Large intestine (tissue), 3 donors: ENCODE measurements around the gene SSBP1. TPM values are rescaled to one million over a fixed set of nuclear protein-coding genes. Genes with fewer than 3 reads are reported as not detected.
A peak's percentile ranks its signal among the peaks of the same experiment; 100 is the strongest.
"Not testable (repeated sequence)": the region's sequence is repeated elsewhere in the genome, so short reads cannot be mapped to it uniquely, and the experiment has no call there.

ENCODE experiments used
- DNase-seq, 2 donors: peaks; one replicate each; pipeline versions ENCODE4 v3.0.0 to v3.0.0-alpha.2; 2013
- H3K27ac ChIP-seq: one replicate; pipeline ENCODE4 v1.5.1; 2013; ENCODE audit warnings: low read length
- H3K27me3 ChIP-seq: 2 replicates; pipeline ENCODE4 v1.6.1; 2013; ENCODE audit warnings: low read length; ENCODE audit not compliant: control insufficient read depth, insufficient read depth
- H3K36me3 ChIP-seq: 2 replicates; pipeline ENCODE4 v1.6.1; 2013; ENCODE audit warnings: low read length; ENCODE audit not compliant: control insufficient read depth, insufficient read depth
- H3K4me1 ChIP-seq: one replicate; pipeline ENCODE4 v1.6.1; 2013; ENCODE audit warnings: low read length; ENCODE audit not compliant: control insufficient read depth, insufficient read depth
- H3K4me3 ChIP-seq: one replicate; pipeline ENCODE4 v1.5.1; 2013; ENCODE audit warnings: low read length
- H3K9me3 ChIP-seq: one replicate; pipeline ENCODE4 v1.6.1; 2013; ENCODE audit warnings: mild to moderate bottlenecking, low read depth, low read length, moderate library complexity; ENCODE audit not compliant: control insufficient read depth
- WGBS: methylation state at CpG from one replicate; pipeline ENCODE4 v1.1.5; 2013; ENCODE audit warnings: low lambda C conversion rate; ENCODE audit not compliant: insufficient coverage; 5-methylcytosine and 5-hydroxymethylcytosine counted together
- polyA plus RNA-seq: library from polyadenylated mRNA; unstranded; fragments of 120-200 nt; gene quantifications from one replicate; pipeline ENCODE4 v1.2.1, GENCODE V29; 2013

The SSBP1 gene
- polyA plus RNA-seq, 1 donor = 134 TPM

DNA sequence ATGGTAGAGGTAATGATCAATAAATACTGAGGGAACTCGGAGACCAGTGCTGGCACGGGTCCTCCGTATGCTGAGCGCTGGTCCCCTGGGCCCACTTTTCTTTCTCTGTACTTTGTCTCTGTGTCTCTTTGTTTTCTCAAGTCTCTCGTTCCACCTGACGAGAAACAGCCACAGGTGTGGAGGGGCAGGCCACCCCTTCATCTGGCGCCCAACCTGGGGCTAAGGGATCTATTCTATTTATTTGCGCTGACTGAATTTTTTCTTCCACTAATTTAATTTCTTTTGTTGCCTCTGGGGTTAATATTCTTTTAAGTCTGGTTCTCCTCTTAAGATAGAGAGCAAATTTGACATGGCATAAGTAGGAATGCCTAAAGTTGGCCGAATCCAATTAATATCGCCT, 13.7 kb downstream of the SSBP1 start:
- H3K27me3 ChIP-seq, DNase-seq, H3K4me3 ChIP-seq, H3K4me1 ChIP-seq, H3K27ac ChIP-seq: not testable (repeated sequence)
- Histone ChIP-seq H3K9me3 (peaks cover 14% of the 10 kb centered on the region), H3K36me3 (peaks cover 84% of the 10 kb centered on the region)
- WGBS = 94% methylated on average over 5 of the region's 10 CpGs

DNA sequence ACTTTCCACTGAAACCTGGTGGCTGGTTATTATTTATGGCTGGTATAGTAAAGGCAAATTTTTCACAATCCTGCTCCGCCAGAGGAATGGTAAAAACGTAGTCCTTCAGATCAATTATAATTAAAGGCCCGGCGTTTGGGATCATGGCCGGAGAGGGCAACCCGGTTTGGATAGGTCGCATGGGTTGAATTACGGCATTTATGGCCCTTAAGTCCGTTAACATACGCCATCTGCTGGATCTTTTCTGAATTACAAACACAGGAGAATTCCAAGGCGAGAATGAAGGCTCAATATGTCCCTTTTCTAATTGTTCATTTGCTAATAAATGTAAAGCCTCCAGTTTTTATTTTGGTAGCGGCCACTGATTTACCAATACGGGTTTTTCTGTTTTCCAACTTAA, 14.5 kb downstream of the SSBP1 start:
- Histone ChIP-seq H3K36me3 (peaks cover 90% of the 10 kb centered on the region), H3K9me3 (peaks cover 14% of the 10 kb centered on the region), H3K27ac (no peak overlapping the region), H3K4me3 (no peak overlapping the region), H3K4me1 (no peaks in the 10 kb centered on the region), H3K27me3 (no peaks in the 10 kb centered on the region)
- 100% methylated on average over 1 of the region's 13 CpGs for WGBS
- no peak for DNase-seq

DNA sequence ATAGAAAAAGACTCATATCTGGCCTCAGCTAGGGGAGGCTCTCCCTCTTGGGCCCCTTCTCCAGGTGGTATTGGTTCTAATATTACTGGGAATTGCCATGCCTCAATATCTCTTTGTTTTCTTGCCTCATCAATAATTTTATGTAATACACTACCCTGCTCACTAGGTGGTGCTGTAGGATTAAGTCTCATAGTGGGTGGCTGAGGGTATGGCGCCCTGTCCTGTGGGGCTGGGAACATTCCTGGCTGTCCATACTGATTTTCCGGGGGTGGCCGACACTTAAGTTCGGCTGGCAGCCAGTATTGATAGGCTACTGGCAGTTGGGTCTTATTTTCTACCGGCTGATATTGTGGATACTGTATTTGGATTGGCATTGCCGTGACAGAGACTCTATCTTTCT, 16.8 kb downstream of the SSBP1 start:
- Histone ChIP-seq H3K27ac (no peak overlapping the region), H3K27me3 (no peaks in the 10 kb centered on the region), H3K36me3 (peaks cover 78% of the 10 kb centered on the region), H3K9me3 (peaks cover 14% of the 10 kb centered on the region), H3K4me3 (no peak overlapping the region), H3K4me1 (no peaks in the 10 kb centered on the region)
- no peak for DNase-seq
- no CpG with 5 or more reads among the region's 6 CpGs for WGBS

DNA sequence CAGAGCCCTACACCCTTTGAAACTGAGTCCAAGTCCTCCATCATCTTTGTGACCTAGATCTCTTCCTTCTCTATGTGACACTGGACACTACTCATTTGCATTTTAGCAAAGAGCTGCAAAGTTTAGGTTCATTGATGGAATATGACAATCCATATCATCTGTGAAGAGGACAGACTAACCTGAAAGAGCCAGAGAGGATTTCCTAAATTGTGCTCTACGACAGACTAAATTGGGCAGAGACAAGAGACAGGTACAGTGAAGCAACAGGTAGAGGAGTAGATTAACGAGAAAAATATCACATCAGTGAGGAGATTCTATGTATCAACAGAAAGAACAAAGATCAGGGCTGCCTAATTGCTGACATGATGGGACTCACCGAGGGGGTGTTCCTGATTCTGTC, 25.6 kb downstream of the SSBP1 start, which contains the start of gene TAS2R3:
Gene TAS2R3, plus strand, starts transcription at position 301 of the 400 bp plus-strand sequence. Its CDS starts 62 bp downstream, at position 363.
- H3K27me3 ChIP-seq = no peaks in the 10 kb centered on the region
- no peaks in the 10 kb centered on the region for H3K9me3 ChIP-seq
- peaks cover 54% of the 10 kb centered on the region for H3K36me3 ChIP-seq
- DNase-seq = no peak
- H3K4me1 ChIP-seq = no peaks in the 10 kb centered on the region
- no peak within 1 kb of the TSS for H3K27ac ChIP-seq
- no CpG with 5 or more reads among the region's 3 CpGs for WGBS
- no peak within 1 kb of the TSS for H3K4me3 ChIP-seq

DNA sequence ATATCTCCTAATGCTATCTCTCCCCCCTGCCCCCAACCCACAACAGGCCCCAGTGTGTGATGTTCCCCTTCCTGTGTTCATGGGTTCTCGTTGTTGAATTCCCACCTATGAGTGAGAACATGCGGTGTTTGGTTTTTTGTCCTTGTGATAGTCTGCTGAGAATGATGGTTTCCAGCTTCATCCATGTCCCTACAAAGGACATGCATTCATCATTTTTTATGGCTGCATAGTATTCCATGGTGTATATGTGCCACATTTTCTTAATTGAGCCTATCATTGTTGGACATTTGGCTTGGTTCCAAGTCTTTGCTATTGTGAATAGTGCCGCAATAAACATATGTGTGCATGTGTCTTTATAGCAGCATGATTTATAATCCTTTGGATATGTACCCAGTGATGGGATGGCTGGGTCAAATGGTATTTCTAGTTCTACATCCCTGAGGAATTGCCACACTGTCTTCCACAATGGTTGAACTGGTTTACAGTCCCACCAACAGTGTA, 32.0 kb downstream of the SSBP1 start:
- not testable (repeated sequence) for H3K4me3 ChIP-seq, H3K36me3 ChIP-seq, H3K9me3 ChIP-seq, DNase-seq, H3K27me3 ChIP-seq, H3K27ac ChIP-seq, H3K4me1 ChIP-seq
- no CpG with 5 or more reads among the region's 3 CpGs for WGBS

DNA sequence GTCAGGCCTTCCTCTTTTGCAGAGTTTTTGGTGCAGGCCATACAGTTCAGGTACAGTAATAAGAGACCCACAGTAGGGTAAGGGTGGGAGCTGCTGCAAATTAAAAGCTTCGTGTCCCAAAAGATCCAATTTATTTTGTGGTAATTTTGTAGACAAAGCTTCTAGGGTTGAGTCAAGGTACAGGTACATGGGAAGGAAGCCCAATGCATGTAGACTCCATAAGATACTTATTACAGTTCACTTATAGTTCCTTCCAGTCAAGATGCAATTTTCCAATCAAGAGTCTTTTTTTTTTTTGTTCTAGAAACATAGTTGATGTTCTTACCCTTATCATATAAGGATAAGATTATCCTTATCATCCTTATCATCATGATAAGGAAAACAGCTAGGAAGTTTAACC, 38.2 kb downstream of the SSBP1 start, which contains the start of gene TAS2R4:
Gene TAS2R4, plus strand, starts transcription at position 301 of the 400 bp plus-strand sequence. CDS start 1,815 bp downstream, outside the sequence.
- no peak for DNase-seq
- Histone ChIP-seq H3K27ac (no peak within 1 kb of the TSS), H3K4me3 (no peak within 1 kb of the TSS), H3K27me3 (no peaks in the 10 kb centered on the region), H3K9me3 (peaks cover 5% of the 10 kb centered on the region), H3K36me3 (peaks cover 28% of the 10 kb centered on the region), H3K4me1 (no peaks in the 10 kb centered on the region)
- WGBS = no CpG with 5 or more reads among the region's 1 CpG

GRCh38 chr7:141785706-141786552, 47.8 kb downstream of the SSBP1 start:
- peaks cover 28% of the 10 kb centered on the region for H3K36me3 ChIP-seq
- H3K27ac ChIP-seq = no peak overlapping the region
- DNase-seq = peak; percentile 16 to 33
- H3K9me3 ChIP-seq = no peaks in the 10 kb centered on the region
- H3K4me1 ChIP-seq = no peaks in the 10 kb centered on the region
- H3K4me3 ChIP-seq = no peak overlapping the region
- 77% methylated on average over 5 of the region's 13 CpGs for WGBS
- no peaks in the 10 kb centered on the region for H3K27me3 ChIP-seq

DNA sequence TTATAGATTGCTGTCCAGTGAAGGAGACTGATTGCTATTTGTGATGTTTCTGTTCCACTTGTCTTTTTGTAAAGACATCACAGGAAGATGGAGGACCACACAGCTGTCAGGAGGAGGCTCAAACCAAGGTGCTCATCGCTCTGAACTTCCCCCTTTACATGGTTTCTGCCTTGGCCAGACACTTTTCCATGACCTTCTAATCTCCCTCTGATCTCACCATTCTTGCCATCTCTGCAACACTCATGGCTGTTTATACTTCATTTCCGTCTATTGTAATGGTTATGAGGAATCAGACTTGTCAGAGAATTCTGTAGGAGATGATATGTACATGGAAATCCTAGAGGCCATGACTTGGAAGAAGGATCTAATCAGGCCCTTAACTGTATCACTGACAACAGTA, 50.1 kb downstream of the SSBP1 start:
- Histone ChIP-seq H3K27ac (no peak overlapping the region), H3K36me3 (peaks cover 24% of the 10 kb centered on the region), H3K4me1 (no peaks in the 10 kb centered on the region), H3K9me3 (no peaks in the 10 kb centered on the region), H3K4me3 (no peak overlapping the region), H3K27me3 (no peaks in the 10 kb centered on the region)
- no CpG with 5 or more reads among the region's 2 CpGs for WGBS
- DNase-seq = no peak

DNA sequence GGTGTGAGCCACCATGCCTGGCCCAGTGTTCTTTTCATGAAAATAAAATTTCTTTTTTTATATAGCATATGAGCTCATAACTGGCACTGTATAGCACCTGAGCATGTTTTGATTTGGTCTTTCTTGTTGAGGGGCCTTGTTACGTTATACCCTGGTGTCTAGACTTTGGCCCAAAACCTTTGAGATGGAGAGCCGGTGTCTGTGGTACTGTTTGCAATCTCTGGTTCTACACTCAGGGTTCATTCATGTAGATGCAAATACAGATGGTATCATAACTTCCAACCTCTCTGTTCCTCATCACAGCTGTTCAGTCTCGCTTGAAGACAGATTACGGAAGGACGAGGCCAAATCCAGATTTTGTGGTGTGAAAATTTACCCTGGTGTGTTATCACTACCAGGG, 51.8 kb downstream of the SSBP1 start, which contains the start of gene TAS2R5:
Gene TAS2R5, plus strand, starts transcription at position 301 of the 400 bp plus-strand sequence. CDS start 145 bp downstream, outside the sequence.
- 100% methylated on average over 1 of the region's 5 CpGs for WGBS
- Histone ChIP-seq H3K4me3 (no peak within 1 kb of the TSS), H3K9me3 (no peaks in the 10 kb centered on the region), H3K4me1 (no peaks in the 10 kb centered on the region), H3K27me3 (no peaks in the 10 kb centered on the region), H3K36me3 (peaks cover 26% of the 10 kb centered on the region), H3K27ac (no peak within 1 kb of the TSS)
- DNase-seq = no peak

- Histone ChIP-seq H3K4me1 (no peaks in the 10 kb centered on the region), H3K27me3 (no peaks in the 10 kb centered on the region), H3K36me3 (peaks cover 25% of the 10 kb centered on the region), H3K27ac (no peak overlapping the region), H3K9me3 (no peaks in the 10 kb centered on the region), H3K4me3 (no peak overlapping the region)
- no CpG with 5 or more reads among the region's 2 CpGs for WGBS
- no peak for DNase-seq
Measured at GRCh38 chr7:141792526-141792925, 54.4 kb downstream of the SSBP1 start.
